Chondrocyte (in vitro differentiated cells): ENCODE data around the gene LATS1. TPM values are rescaled to one million over a fixed set of nuclear protein-coding genes. Genes with fewer than 3 reads are reported as not detected.
"Not testable (repeated sequence)": the region's sequence is repeated elsewhere in the genome, so short reads cannot be mapped to it uniquely, and the experiment has no call there.

Source experiments
- DNase-seq: peaks from one replicate; pipeline ENCODE4 v3.0.0; 2021; ENCODE audit warnings: mixed read lengths, low spot score
- H3K27ac Mint-ChIP-seq: one replicate; pipeline ENCODE4 v1.8.0; 2021; ENCODE audit warnings: mild to moderate bottlenecking, moderate library complexity, mixed read lengths; ENCODE audit not compliant: unreplicated experiment
- H3K27me3 Mint-ChIP-seq: 2 replicates; pipeline ENCODE4 v1.8.0; 2021; ENCODE audit warnings: low read depth, mixed read lengths
- H3K36me3 Mint-ChIP-seq: 2 replicates; pipeline ENCODE4 v1.8.0; 2021; ENCODE audit warnings: low read depth, mixed read lengths
- H3K4me1 Mint-ChIP-seq: 2 replicates; pipeline ENCODE4 v1.8.0; 2021; ENCODE audit warnings: low read depth, mild to moderate bottlenecking, mixed read lengths
- H3K4me3 Mint-ChIP-seq: one replicate; pipeline ENCODE4 v1.8.0; 2021; ENCODE audit warnings: mild to moderate bottlenecking, moderate library complexity, mixed read lengths; ENCODE audit not compliant: unreplicated experiment
- H3K9me3 Mint-ChIP-seq: 2 replicates; pipeline ENCODE4 v1.8.0; 2021; ENCODE audit warnings: low read depth, mixed read lengths
- CTCF ChIP-seq: fragments of 200-600 bp; sonication (generic); IDR thresholded peaks from 2 replicates; pipeline ENCODE4 v1.5.0; 2021; ENCODE audit warnings: antibody characterized with exemption, mild to moderate bottlenecking, moderate library complexity
- total RNA-seq: library from RNA; stranded (reverse); gene quantifications from 3 replicates; pipeline ENCODE4 v1.2.1, GENCODE V29; 2021

The LATS1 gene
- total RNA-seq, 1 donor from 2014 or later, result 32.3 TPM

GRCh38 chr6:149755300-149756260 lies 37.7 kb upstream of the LATS1 start:
- peak overlapping the region; percentile 55 for H3K27ac Mint-ChIP-seq
- H3K9me3 Mint-ChIP-seq, result no peaks in the 10 kb centered on the region

DNA sequence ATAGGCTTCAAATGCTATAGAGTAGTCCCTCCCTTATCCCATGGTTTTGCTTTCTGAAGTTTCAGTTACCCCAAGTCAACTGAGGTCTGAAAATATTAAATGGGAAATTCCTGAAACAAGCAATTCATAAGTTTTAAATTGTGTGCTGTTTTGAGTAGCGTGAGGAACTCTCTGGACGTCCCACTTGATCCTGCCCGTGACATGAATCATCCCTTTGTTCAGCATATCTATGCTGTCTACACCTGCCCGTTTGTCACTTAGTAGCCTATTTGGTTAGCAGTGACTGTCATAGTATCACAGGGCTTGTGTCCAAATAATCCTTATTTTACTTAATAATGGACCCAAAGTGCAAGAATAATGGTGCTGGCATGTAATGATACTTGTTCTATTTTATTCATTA lies 36.6 kb upstream of the LATS1 start:
- no peak overlapping the region for H3K27ac Mint-ChIP-seq
- H3K27me3 Mint-ChIP-seq, result no peaks in the 10 kb centered on the region
- H3K4me1 Mint-ChIP-seq, result peaks cover 17% of the 10 kb centered on the region
- no peaks in the 10 kb centered on the region for H3K9me3 Mint-ChIP-seq
- no peaks in the 10 kb centered on the region for H3K36me3 Mint-ChIP-seq
- DNase-seq, result no peak
- TF ChIP-seq CTCF, result no peak
- no peak overlapping the region for H3K4me3 Mint-ChIP-seq

More at GRCh38 chr6:149755300-149756260, 37.7 kb upstream of the LATS1 start:
- TF ChIP-seq CTCF, result no peak
- no peaks in the 10 kb centered on the region for H3K27me3 Mint-ChIP-seq
- H3K4me3 Mint-ChIP-seq, result no peak overlapping the region
- H3K36me3 Mint-ChIP-seq, result peaks cover 8% of the 10 kb centered on the region
- peaks cover 15% of the 10 kb centered on the region for H3K4me1 Mint-ChIP-seq
- DNase-seq, result no peak

- H3K4me1 Mint-ChIP-seq, result peaks cover 20% of the 10 kb centered on the region
- not testable (repeated sequence) for H3K9me3 Mint-ChIP-seq, H3K27ac Mint-ChIP-seq, H3K4me3 Mint-ChIP-seq, H3K27me3 Mint-ChIP-seq, H3K36me3 Mint-ChIP-seq, DNase-seq
These were observed 35.4 kb upstream of the LATS1 start for GRCh38 chr6:149753374-149753637.

GRCh38 chr6:149752600-149753373 lies 34.9 kb upstream of the LATS1 start:
- Mint-ChIP-seq H3K36me3 (no peaks in the 10 kb centered on the region), H3K4me1 (peaks cover 20% of the 10 kb centered on the region), H3K9me3 (no peaks in the 10 kb centered on the region), H3K4me3 (no peak overlapping the region), H3K27me3 (no peaks in the 10 kb centered on the region), H3K27ac (no peak overlapping the region)
- DNase-seq, result no peak
- TF ChIP-seq CTCF, result no peak

DNA sequence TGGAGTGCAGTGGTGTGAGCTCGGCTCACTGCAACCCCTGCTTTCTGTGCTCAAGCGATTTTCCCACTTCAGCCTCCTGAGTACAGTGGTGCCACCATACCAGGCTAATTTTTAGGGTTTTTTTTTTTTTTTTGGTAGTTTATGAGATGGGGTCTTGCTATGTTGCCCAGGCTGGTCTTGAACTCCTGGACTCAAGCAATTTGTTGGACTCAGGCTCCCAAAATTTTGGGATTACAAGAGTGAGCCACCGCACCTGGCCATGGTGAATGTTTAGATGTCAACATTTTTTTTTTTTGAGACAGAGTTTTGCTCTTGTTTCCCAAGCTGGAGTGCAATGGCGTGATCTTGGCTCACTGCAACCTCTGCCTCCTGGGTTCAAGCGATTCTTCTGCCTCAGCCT lies 34.0 kb upstream of the LATS1 start:
- not testable (repeated sequence) for H3K27me3 Mint-ChIP-seq, H3K27ac Mint-ChIP-seq, DNase-seq, H3K4me3 Mint-ChIP-seq, H3K36me3 Mint-ChIP-seq, H3K9me3 Mint-ChIP-seq
- H3K4me1 Mint-ChIP-seq, result peaks cover 22% of the 10 kb centered on the region

GRCh38 chr6:149751239-149751638 lies 33.3 kb upstream of the LATS1 start:
- no peaks in the 10 kb centered on the region for H3K27me3 Mint-ChIP-seq

More at GRCh38 chr6:149751239-149751638, 33.3 kb upstream of the LATS1 start:
- H3K4me3 Mint-ChIP-seq, result peak overlapping the region; percentile 93
- peak overlapping the region; percentile 94 for H3K27ac Mint-ChIP-seq
- peaks cover 28% of the 10 kb centered on the region for H3K4me1 Mint-ChIP-seq
- no peak for TF ChIP-seq CTCF
- no peaks in the 10 kb centered on the region for H3K36me3 Mint-ChIP-seq
- no peaks in the 10 kb centered on the region for H3K9me3 Mint-ChIP-seq
- peak; percentile 40 for DNase-seq
